OCI-LY3 (cell line): ENCODE measurements around the gene SLPI.

Experiments
- EZH2phosphoT487 ChIP-seq: fragments of 200-600 bp; shearing (Covaris generic); IDR thresholded peaks from 2 replicates; pipeline ENCODE4 v1.6.1; 2018; ENCODE audit warnings: antibody characterized with exemption, mixed run types, low read depth
- TF ChIP-seq, protein P1 (sequence below): fragments of 200-600, 300-600 bp; sonication (generic); IDR thresholded peaks from 2 replicates; pipeline ENCODE4 v1.5.1; 2014; ENCODE audit warnings: antibody characterized with exemption, low read length, low read depth

DNA sequence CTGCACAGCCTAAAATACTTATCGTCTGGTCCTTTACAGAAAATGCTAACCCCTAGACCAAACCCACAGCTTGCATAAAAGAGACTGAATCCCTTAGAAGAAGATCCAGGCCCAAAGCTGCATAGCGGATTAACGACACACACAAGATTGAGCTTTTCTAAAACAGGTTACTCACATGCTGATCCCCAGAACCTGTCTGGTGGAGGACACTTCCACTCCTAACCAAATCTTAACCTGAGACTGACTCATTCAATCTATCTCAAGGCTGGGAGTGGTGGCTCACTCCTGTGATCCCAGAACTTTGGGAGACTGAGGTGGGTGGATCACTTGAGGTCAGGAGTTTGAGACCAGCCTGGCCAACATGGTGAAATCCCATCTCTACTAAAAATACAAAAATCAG lies 2.8 kb upstream of the SLPI start:
- TF ChIP-seq, protein P1, sequence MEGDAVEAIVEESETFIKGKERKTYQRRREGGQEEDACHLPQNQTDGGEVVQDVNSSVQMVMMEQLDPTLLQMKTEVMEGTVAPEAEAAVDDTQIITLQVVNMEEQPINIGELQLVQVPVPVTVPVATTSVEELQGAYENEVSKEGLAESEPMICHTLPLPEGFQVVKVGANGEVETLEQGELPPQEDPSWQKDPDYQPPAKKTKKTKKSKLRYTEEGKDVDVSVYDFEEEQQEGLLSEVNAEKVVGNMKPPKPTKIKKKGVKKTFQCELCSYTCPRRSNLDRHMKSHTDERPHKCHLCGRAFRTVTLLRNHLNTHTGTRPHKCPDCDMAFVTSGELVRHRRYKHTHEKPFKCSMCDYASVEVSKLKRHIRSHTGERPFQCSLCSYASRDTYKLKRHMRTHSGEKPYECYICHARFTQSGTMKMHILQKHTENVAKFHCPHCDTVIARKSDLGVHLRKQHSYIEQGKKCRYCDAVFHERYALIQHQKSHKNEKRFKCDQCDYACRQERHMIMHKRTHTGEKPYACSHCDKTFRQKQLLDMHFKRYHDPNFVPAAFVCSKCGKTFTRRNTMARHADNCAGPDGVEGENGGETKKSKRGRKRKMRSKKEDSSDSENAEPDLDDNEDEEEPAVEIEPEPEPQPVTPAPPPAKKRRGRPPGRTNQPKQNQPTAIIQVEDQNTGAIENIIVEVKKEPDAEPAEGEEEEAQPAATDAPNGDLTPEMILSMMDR, result no peak
- no peak for TF ChIP-seq EZH2phosphoT487
